ENCODE measurements around the gene DESI2.
"Not testable (repeated sequence)": the region's sequence is repeated elsewhere in the genome, so short reads cannot be mapped to it uniquely, and the experiment has no call there.

The DESI2 gene

GRCh38 chr1:244704107-244704506 is 51.2 kb downstream of the DESI2 start:
- DNase-seq (ENCODE audit: low read depth in 2 of 2) = no peak

- no peak for DNase-seq (ENCODE audit: low read depth in 2 of 2)
Observed at GRCh38 chr1:244705261-244706234, 52.6 kb downstream of the DESI2 start.

- no peak for DNase-seq (ENCODE audit: low read depth in 2 of 2)
Observed at GRCh38 chr1:244709076-244709475, 56.1 kb downstream of the DESI2 start.

- no peak for DNase-seq (ENCODE audit: low read depth in 2 of 2)
Observed at GRCh38 chr1:244709476-244710368, 56.8 kb downstream of the DESI2 start.

- DNase-seq (ENCODE audit: low read depth in 2 of 2) = no peak
Observed at GRCh38 chr1:244710474-244711062, 57.6 kb downstream of the DESI2 start.

- no peak for DNase-seq (ENCODE audit: low read depth in 2 of 2)
Observed at GRCh38 chr1:244712669-244713068, 59.7 kb downstream of the DESI2 start.

GRCh38 chr1:244713332-244713731 is 60.4 kb downstream of the DESI2 start:
- DNase-seq (ENCODE audit: low read depth in 2 of 2) = no peak

GRCh38 chr1:244727871-244728474 is 75.0 kb downstream of the DESI2 start:
- DNase-seq (ENCODE audit: low read depth in 2 of 2) = no peak

GRCh38 chr1:244730153-244730933 is 77.4 kb downstream of the DESI2 start:
- peak; percentile 20 for DNase-seq (ENCODE audit: low read depth in 2 of 2)

- no peak for DNase-seq (ENCODE audit: low read depth in 2 of 2)
Observed at GRCh38 chr1:244730934-244731434, 78.1 kb downstream of the DESI2 start.

GRCh38 chr1:244731651-244732050 is 78.7 kb downstream of the DESI2 start:
- DNase-seq (ENCODE audit: low read depth in 2 of 2) = no peak

GRCh38 chr1:244732851-244733450 is 80.0 kb downstream of the DESI2 start:
- DNase-seq (ENCODE audit: low read depth in 2 of 2) = no peak

GRCh38 chr1:244735404-244735803 is 82.5 kb downstream of the DESI2 start:
- DNase-seq (ENCODE audit: low read depth in 2 of 2) = no peak

- no peak for DNase-seq (ENCODE audit: low read depth in 2 of 2)
Observed at GRCh38 chr1:244735876-244736561, 83.1 kb downstream of the DESI2 start.

- DNase-seq (ENCODE audit: low read depth in 2 of 2) = not testable (repeated sequence)
Observed at GRCh38 chr1:244739140-244739539, 86.2 kb downstream of the DESI2 start.

- not testable (repeated sequence) for DNase-seq (ENCODE audit: low read depth in 2 of 2)
Observed at GRCh38 chr1:244740027-244740617, 87.2 kb downstream of the DESI2 start.

- DNase-seq (ENCODE audit: low read depth in 2 of 2) = no peak
Observed at GRCh38 chr1:244741692-244742091, 88.8 kb downstream of the DESI2 start.

- DNase-seq (ENCODE audit: low read depth in 2 of 2) = no peak
Observed at GRCh38 chr1:244749230-244750016, 96.5 kb downstream of the DESI2 start.

Data from fibroblast of skin of left quadriceps (primary cell).